ENCODE measurements around the gene MRPS18A. TPM values are rescaled to one million over a fixed set of nuclear protein-coding genes. Genes with fewer than 3 reads are reported as not detected.
A peak's percentile ranks its signal among the peaks of the same experiment; 100 is the strongest.

The MRPS18A gene
- total and polyA plus RNA-seq, 9 of the 15 experiments (the other 6 are each of a cell fraction or from before 2014, with no cell fraction given) = 87.5 to 243 (median 125) TPM

DNA sequence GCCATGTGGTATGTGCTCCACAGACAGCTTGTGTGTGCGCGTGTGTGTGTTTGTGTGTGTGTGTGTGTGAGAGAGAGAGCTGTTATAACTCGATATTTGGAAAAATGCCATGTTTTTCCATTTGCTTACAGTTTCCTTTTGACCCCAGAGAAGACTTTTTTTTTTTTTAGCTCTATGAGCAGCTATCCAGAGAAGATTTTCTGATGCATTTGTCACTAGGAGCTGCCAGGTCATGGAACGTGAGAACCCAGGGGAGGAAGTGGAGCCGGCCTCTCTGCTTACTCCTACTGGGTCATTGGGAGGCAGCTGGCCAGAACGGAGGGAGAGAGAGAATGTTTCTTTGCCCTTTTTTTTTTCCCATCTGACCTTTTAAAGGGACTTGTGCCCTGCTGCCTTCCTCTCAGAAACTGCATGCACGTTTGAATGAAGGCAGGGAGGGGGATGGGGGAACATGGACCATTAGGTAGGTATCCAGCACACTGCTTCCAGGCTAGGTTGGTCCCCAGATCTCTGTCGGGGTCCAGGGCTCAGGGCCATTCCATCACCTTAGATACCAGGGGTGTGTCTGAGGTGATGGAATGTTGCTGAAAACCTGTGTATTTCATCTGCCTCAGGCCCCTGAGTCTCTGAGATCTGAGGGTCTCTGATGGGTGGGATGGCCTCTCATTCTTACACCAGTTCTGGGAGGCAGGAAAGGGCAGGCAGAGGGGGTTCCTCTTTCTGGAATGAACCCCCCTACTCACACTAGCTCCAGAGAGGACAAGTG is 11.2 kb upstream of the MRPS18A start (continued):
- TF ChIP-seq, protein P1, sequence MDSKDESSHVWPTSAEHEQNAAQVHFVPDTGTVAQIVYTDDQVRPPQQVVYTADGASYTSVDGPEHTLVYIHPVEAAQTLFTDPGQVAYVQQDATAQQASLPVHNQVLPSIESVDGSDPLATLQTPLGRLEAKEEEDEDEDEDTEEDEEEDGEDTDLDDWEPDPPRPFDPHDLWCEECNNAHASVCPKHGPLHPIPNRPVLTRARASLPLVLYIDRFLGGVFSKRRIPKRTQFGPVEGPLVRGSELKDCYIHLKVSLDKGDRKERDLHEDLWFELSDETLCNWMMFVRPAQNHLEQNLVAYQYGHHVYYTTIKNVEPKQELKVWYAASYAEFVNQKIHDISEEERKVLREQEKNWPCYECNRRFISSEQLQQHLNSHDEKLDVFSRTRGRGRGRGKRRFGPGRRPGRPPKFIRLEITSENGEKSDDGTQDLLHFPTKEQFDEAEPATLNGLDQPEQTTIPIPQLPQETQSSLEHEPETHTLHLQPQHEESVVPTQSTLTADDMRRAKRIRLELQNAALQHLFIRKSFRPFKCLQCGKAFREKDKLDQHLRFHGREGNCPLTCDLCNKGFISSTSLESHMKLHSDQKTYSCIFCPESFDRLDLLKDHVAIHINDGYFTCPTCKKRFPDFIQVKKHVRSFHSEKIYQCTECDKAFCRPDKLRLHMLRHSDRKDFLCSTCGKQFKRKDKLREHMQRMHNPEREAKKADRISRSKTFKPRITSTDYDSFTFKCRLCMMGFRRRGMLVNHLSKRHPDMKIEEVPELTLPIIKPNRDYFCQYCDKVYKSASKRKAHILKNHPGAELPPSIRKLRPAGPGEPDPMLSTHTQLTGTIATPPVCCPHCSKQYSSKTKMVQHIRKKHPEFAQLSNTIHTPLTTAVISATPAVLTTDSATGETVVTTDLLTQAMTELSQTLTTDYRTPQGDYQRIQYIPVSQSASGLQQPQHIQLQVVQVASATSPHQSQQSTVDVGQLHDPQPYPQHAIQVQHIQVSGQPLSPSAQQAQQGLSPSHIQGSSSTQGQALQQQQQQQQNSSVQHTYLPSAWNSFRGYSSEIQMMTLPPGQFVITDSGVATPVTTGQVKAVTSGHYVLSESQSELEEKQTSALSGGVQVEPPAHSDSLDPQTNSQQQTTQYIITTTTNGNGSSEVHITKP (IDR thresholded peaks at IDR 0.05; ENCODE audit: partially characterized antibody) = peak; percentile 85
- peak; percentile 68 for TF ChIP-seq NFIC (IDR thresholded peaks at IDR 0.05)
- 0 out of 2 replicates have a peak, but pooled peaks have one; percentile 35 for TF ChIP-seq BHLHE40 (IDR thresholded peaks at IDR 0.05; ENCODE audit: low read length)
- TF ChIP-seq CTBP1 (IDR thresholded peaks at IDR 0.05; ENCODE audit: borderline replicate concordance) = 0 out of 2 replicates have a peak, but pooled peaks have one; percentile 19
- no peak for TF ChIP-seq POLR3G (IDR thresholded peaks at IDR 0.05; ENCODE audit: extremely low read depth, insufficient read length, insufficient replicate concordance)

DNA sequence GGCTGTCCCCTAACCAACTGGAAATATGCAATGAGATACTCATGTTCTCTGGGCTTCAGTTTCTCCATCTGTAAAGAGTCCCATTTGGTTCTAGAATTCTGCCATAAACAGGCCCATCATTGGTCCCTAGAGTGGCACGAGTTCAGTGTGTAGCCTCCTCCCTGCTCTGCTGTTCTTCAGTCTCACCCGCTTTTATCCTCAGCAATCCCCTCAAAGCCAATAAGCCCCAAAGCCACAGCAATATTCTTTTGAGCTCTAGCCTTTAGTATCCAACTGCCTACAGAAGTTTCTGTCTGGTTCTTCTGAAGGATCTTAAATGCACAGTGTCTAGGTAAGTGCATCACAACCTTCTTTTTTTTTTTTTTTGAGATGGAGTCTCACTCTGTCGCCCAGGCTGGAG is 9.8 kb upstream of the MRPS18A start:
- DNase-seq (ENCODE audit: extremely low read depth in 1 of 4, low spot score in 3 of 4) (no peak), FAIRE-seq (no peak), ATAC-seq (no peak)
- Histone ChIP-seq H3K36me3 (ENCODE audit: control insufficient read depth, insufficient read depth, low read length) (no peaks in the 10 kb centered on the region), H3K4me1 (replicated peaks in 1 of 2; ENCODE audit: control insufficient read depth in 2 of 2, insufficient read depth in 2 of 2, low read length in 2 of 2) (peaks cover 4 to 21% of the 10 kb centered on the region in 2 experiments; a peak in 4 of 5 replicates), H3K9me1 (ENCODE audit: control insufficient read depth, insufficient read depth, low read length) (no peaks in the 10 kb centered on the region), H3K9me3 (replicated peaks; ENCODE audit: control insufficient read depth, insufficient read depth, low read depth, low read length) (no peaks in the 10 kb centered on the region), H3K79me2 (ENCODE audit: control insufficient read depth, insufficient read depth, low read length) (no peaks in the 10 kb centered on the region), H3K27me3 (ENCODE audit: control insufficient read depth in 2 of 2, insufficient read depth in 2 of 2, low read length in 2 of 2) (no peaks in the 10 kb centered on the region), H2AFZ (ENCODE audit: low read depth, low read length) (no peak overlapping the region; the same call in 1 of the 2 replicates), H3K4me3 (no peak overlapping the region), H3K9ac (ENCODE audit: insufficient read depth in 1 of 2, low read depth in 2 of 2, low read length in 2 of 2) (no peak overlapping the region), H4K20me1 (replicated peaks; ENCODE audit: control insufficient read depth, insufficient read depth, low read length) (no peaks in the 10 kb centered on the region), H3K27ac (ENCODE audit: extremely low read depth, low read depth, low read length) (no peak overlapping the region), H3K4me2 (ENCODE audit: insufficient read depth, low read length) (no peak overlapping the region)
- CTCF ChIA-PET (ENCODE audit: low intra/inter-chr PET ratio) = no interaction called here
- WGBS (ENCODE audit: insufficient coverage, low coverage, missing lambda C conversion rate) = 52% methylated on average over 2 of the region's 3 CpGs
- POLR2A ChIA-PET = interaction anchor here (1.1 to 1.3 kb wide), 2 partner anchors 9 to 12 kb away, joined by 3 to 6 read pairs; no protein-coding TSS in a partner anchor
- intact Hi-C loops (cut with micrococcal nuclease) = no loop called here
- in situ Hi-C loops (cut with MboI) = no loop called here
- BruUV-seq (replicated peaks) = no TSS peak
- TF ChIP-seq ZNF311 (CRISPR knock-in tag; IDR thresholded peaks at IDR 0.05) (no peak), TBL1XR1 (IDR thresholded peaks at IDR 0.05; ENCODE audit: low read length in 2 of 2) (no peak), GTF2E2 (tag; IDR thresholded peaks at IDR 0.05) (no peak), FOS (IDR thresholded peaks at IDR 0.05; ENCODE audit: extremely low read depth, insufficient read length) (no peak), RFX7 (CRISPR knock-in tag; IDR thresholded peaks at IDR 0.05) (no peak), ZNF699 (CRISPR knock-in tag; IDR thresholded peaks at IDR 0.05; ENCODE audit: insufficient replicate concordance) (no peak), WHSC1 (IDR thresholded peaks at IDR 0.05; ENCODE audit: low read length) (no peak), GABPB2 (CRISPR knock-in tag; conservative IDR thresholded peaks at IDR 0.05) (no peak)
- TF ChIP-seq, protein P2, sequence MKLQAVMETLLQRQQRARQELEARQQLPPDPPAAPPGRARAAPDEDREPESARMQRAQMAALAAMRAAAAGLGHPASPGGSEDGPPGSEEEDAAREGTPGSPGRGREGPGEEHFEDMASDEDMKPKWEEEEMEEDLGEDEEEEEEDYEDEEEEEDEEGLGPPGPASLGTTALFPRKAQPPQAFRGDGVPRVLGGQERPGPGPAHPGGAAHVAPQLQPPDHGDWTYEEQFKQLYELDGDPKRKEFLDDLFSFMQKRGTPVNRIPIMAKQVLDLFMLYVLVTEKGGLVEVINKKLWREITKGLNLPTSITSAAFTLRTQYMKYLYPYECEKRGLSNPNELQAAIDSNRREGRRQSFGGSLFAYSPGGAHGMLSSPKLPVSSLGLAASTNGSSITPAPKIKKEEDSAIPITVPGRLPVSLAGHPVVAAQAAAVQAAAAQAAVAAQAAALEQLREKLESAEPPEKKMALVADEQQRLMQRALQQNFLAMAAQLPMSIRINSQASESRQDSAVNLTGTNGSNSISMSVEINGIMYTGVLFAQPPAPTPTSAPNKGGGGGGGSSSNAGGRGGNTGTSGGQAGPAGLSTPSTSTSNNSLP (IDR thresholded peaks at IDR 0.05; ENCODE audit: borderline replicate concordance, low read depth, low read length) = no peak
- TF ChIP-seq, protein P3, sequence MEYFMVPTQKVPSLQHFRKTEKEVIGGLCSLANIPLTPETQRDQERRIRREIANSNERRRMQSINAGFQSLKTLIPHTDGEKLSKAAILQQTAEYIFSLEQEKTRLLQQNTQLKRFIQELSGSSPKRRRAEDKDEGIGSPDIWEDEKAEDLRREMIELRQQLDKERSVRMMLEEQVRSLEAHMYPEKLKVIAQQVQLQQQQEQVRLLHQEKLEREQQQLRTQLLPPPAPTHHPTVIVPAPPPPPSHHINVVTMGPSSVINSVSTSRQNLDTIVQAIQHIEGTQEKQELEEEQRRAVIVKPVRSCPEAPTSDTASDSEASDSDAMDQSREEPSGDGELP (CRISPR knock-in tag; IDR thresholded peaks at IDR 0.05; ENCODE audit: borderline replicate concordance) = no peak
